H7 (cell line): Measurements from ENCODE around the gene ECHDC3. TPM values are rescaled to one million over a fixed set of nuclear protein-coding genes. Genes with fewer than 3 reads are reported as not detected.
"Not testable (repeated sequence)": the region's sequence is repeated elsewhere in the genome, so short reads cannot be mapped to it uniquely, and the experiment has no call there.

Source experiments
- DNase-seq: peaks from one replicate; pipeline ENCODE4 v3.0.0; 2012
- H3K27me3 ChIP-seq: 2 replicates; pipeline ENCODE4 v1.6.0; 2011; ENCODE audit warnings: mild to moderate bottlenecking, low read length; ENCODE audit not compliant: control insufficient read depth, insufficient read depth
- H3K36me3 ChIP-seq: replicated peaks from 2 replicates; pipeline ENCODE4 v1.5.1; 2011; ENCODE audit warnings: low read length; ENCODE audit not compliant: control insufficient read depth, insufficient read depth
- H3K4me3 ChIP-seq: 2 replicates; pipeline ENCODE4 v1.5.1; 2011; ENCODE audit warnings: low read depth, mild to moderate bottlenecking, control low read depth, low read length, moderate library complexity; ENCODE audit not compliant: insufficient read depth
- total RNA-seq: library from RNA; depleted of rRNA; stranded (reverse); fragments of >200 nt; shearing (Covaris generic); gene quantifications from 2 replicates; pipeline ENCODE4 v1.2.3, GENCODE V29; 2014

ECHDC3 gene
- total RNA-seq, 1 experiment from 2014 or later, result 57.9 TPM

DNA sequence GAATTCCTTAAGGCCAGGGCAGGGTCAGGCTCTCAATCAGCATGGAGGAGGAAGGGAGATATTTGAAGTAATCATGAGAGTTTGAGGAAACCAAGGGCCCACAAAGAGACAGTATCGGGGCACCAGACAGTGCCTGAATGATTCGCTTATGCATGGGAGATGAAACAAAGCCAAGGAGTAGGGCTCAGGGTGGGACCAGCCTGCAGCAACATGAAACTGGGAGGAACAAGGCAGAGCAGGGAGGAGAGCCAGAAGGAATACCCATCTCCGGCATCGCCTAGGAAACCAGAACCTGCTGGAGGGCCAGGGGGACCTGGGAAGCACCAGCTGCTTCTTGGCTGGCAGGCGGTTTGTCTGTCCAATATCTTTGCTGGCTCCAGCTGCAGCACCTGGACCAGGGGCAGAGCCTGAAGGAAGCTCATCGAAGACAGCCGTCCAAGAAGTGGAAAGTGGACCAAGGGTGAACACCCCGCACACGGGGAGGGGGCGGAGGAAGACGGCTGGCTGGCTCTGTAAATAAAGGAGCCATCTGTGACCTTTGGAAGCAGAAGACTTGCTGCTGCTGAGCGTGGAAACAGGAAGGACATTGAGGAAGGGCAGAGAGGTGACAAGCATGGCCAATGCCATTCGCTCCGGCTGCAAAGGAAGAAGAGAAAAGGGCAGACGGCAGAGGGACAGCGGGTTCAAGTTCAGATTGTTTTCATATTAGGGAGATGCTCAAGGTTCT is 34.4 kb upstream of the ECHDC3 start:
- no peak overlapping the region for H3K4me3 ChIP-seq
- no peaks in the 10 kb centered on the region for H3K27me3 ChIP-seq
- no peak for DNase-seq
- no peaks in the 10 kb centered on the region for H3K36me3 ChIP-seq

DNA sequence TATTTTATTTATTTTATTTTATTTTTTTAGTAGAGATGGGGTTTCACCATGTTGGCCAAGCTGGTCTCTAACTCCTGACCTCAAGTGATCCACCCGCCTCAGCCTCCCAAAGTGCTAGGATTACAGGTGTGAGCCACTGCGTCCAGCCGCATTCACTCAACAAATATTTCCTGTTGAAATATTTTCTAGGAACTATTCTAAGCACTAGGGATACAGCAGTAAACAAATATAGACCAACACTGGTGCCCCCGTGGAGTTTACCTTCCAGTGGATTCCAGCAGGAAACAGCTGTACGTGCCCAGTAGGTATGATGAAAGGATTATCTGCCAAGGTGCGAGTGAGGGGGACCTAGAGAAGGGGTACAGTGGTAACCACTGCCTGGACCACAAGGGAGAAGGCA is 33.4 kb upstream of the ECHDC3 start:
- not testable (repeated sequence) for H3K36me3 ChIP-seq, DNase-seq, H3K27me3 ChIP-seq, H3K4me3 ChIP-seq

- Histone ChIP-seq H3K27me3 (no peaks in the 10 kb centered on the region), H3K36me3 (no peaks in the 10 kb centered on the region), H3K4me3 (no peak overlapping the region)
- DNase-seq, result no peak
Measured at GRCh38 chr10:11712744-11713143, 29.4 kb upstream of the ECHDC3 start.

DNA sequence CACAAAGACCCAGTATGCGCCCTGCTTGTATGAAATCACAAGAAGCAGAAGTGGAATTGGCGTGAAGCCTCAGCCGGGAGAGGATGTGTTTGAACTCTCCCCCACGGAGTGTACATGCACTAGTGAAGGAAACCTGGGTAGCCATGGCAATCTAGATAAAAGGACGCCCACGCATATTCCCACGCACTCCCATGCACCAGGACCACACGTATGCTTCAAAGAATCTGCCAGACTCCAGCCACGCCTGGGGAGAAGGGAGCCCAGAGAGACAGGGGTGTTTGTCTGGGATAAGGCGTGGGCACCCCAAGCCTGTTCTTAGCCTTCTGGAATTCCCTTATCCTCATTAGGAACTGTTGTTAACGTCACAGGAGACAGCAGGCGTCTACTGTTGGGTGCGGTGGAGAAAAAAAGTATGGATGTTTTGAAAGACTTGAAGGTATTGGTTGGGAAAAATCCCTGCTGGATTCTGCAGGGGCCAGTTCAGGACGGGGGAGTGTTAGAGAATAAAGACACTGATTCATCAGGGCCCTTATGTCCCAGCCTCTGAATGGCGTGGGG is 28.9 kb upstream of the ECHDC3 start:
- Histone ChIP-seq H3K36me3 (no peaks in the 10 kb centered on the region), H3K4me3 (no peak overlapping the region), H3K27me3 (no peaks in the 10 kb centered on the region)
- no peak for DNase-seq

DNA sequence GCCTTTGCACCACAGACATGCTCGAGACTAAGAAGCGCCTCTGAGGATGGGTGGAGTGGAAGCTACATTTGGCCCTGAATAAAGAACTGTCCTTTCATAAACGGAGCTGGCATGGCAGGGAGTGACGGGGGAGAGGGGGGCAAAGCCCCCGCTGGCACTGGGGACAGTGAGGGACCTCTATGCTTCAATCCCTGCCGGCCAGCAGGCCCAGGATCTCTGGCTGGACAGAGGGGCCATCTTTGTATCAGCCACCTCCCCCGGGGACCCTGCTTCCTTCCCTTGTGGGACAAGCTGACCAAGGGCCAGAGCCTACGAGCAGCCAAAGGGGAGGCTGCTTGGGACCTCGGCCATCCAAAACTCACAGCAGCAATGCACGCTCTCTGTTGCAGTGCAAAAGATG is 28.2 kb upstream of the ECHDC3 start:
- H3K27me3 ChIP-seq, result no peaks in the 10 kb centered on the region
- no peak overlapping the region for H3K4me3 ChIP-seq
- no peaks in the 10 kb centered on the region for H3K36me3 ChIP-seq
- no peak for DNase-seq

DNA sequence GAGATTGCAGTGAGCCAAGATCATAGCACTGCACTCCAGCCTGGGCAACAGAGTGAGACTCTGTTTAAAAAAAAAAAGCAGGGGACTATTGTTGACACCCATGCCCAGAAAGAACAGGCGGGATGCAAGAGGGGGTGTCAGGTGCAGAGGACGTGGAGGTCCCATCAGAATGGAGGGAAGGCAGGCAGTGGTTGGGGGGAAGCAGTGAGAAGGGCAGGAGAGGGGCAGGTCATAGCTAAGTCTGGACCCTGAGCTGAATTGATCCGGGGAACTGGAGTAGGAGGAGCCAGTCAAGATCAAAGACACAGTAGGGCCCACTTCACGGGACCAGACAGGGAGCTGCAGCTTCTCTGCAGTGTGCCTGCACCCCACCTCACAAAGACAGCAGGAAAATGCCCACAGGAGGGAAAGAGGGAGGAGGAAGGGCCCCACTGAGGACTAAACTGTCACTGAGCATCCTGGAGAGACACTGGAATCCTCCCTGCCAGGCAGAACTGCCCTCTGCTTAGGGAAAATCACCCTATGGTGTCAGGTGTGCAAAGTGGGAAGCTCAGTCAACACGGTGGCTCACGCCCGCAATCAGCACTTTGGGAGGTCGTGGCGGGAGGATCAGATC is 27.3 kb upstream of the ECHDC3 start:
- Histone ChIP-seq H3K4me3 (no peak overlapping the region), H3K36me3 (no peaks in the 10 kb centered on the region), H3K27me3 (no peaks in the 10 kb centered on the region)
- no peak for DNase-seq

DNA sequence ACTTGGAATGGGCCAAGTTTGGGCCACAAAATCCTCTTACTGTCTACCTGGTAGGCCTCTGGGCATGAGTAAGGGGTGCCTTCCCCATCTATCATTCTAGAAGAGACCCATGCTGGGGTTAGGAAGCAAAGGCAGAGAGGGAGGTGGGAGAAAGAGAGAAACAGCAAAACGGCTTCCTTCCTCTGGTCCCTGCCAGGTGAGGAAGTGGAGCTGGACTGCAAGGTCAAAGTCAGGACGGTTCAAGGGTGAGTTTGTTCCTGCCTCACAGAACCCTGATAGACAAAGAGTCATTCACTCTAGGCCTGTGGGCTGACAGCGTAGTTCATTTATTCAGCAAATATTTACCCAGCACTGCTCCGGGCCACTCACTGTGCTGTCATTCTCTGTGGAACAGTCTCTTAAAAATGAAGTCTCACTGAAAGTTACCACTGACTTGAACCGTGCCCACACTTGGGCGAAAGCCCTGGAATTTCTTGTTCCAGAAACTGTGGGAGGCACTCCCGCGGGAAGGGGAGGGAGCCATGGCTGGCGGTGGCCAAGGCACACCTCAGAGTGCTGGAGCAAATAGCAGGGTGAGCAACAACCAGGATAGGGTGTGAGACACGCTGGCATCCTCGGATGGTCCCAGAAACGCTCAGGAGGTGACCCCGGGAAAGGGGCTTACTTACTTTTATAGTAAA is 26.2 kb upstream of the ECHDC3 start:
- no peak overlapping the region for H3K4me3 ChIP-seq
- no peak for DNase-seq
- H3K27me3 ChIP-seq, result no peaks in the 10 kb centered on the region
- H3K36me3 ChIP-seq, result no peaks in the 10 kb centered on the region

DNA sequence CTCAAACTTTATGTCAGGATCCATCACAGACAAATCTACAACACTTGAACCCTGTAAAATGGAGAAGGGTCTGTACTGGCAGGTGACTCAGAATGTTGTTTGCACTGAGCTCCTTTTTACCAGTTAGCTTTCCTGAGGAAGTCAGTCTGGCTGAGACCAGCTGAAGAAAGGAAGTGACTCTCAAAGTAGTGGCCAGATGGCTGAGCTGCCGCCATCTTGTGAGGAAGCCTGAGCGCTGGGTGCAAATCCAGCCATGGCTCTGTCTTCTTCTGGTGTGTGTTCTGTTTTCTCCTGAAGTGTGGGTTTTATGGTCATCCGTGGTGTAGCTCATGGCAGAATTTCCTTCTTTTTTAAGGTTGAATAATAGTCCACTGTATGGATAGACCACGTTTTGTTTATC is 25.5 kb upstream of the ECHDC3 start:
- no peak for DNase-seq
- no peaks in the 10 kb centered on the region for H3K36me3 ChIP-seq
- H3K27me3 ChIP-seq, result no peaks in the 10 kb centered on the region
- H3K4me3 ChIP-seq, result no peak overlapping the region

DNA sequence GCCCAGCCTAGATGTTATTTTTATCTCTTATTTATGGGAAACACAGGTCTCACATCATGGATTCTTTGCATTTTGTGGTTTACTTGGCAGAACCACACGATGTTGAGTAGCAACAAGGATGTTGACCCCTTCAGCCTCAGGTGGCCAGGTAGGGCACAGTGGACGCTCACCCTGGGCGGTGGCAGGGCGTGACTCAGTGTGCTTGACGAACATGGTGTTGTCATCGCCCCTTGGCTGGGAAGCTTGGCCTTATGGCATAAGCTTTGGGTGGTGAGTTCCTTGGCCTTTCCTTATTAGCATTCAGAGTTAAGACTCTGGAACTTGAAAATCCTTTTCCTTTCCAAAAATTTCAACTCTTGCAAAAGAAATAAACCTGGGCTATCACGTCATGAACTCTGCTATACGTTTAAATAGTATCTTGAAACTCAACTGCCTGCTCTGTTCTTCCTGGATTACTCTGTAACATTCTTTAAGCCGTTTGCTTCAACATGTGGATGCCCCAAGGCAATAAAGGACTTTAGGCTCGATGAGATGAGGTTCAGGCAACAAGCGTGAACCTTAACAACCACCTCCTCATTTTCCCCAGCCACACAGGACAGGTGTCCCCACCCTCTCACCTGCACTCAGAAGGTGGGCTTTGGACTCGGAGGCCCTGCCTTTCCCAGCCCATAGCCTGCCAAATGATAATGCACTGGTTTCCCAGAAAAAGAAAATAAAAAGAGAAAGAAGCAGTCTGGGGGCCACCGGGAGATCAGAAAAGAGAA is 22.5 kb upstream of the ECHDC3 start:
- DNase-seq, result no peak
- no peak overlapping the region for H3K4me3 ChIP-seq
- no peaks in the 10 kb centered on the region for H3K36me3 ChIP-seq
- H3K27me3 ChIP-seq, result no peaks in the 10 kb centered on the region

DNA sequence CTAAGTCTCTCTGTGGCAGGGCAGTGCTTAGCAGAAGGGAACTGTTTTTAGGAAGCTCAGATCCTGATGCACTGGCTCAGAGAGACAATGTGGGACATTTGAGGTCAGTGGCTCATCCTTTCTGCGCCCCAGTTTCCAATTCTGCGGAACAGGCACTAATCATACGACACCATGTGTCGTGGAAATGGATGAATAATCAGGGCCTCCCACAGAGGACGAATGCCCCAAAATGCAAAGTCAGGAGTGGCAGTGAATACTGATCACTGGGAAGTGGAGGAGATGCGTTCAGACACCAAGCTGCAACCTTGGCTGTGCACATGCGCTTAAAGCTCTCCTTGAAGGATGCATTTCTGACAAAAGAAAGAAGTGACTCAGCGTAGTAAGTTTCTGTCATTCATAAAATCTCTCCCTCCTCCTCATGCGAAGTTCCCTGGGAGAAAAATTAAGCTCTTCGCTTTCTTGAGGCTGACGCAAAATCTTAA is 21.9 kb upstream of the ECHDC3 start:
- Histone ChIP-seq H3K4me3 (no peak overlapping the region), H3K36me3 (no peaks in the 10 kb centered on the region), H3K27me3 (no peaks in the 10 kb centered on the region)
- no peak for DNase-seq

DNA sequence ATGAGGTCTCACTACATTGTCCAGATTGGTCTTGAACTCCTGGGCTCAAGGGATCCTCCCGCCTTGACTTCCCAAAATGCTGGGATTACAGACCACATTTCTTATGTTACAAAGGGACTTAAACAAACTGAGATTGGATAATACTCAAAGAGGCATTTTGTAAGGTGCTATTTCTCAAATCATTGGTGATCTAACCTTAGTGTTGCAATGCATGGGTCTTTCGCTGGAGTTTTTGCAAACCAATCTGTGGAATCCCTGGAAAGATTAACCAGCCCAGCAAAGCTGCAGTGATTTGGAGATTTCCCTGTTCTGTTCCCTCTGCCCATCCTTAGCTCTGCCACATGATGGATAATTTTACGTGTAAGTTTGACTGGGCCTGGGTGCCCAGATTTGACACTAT is 20.4 kb upstream of the ECHDC3 start:
- H3K27me3 ChIP-seq, result no peaks in the 10 kb centered on the region
- H3K36me3 ChIP-seq, result no peaks in the 10 kb centered on the region
- DNase-seq, result no peak
- no peak overlapping the region for H3K4me3 ChIP-seq

DNA sequence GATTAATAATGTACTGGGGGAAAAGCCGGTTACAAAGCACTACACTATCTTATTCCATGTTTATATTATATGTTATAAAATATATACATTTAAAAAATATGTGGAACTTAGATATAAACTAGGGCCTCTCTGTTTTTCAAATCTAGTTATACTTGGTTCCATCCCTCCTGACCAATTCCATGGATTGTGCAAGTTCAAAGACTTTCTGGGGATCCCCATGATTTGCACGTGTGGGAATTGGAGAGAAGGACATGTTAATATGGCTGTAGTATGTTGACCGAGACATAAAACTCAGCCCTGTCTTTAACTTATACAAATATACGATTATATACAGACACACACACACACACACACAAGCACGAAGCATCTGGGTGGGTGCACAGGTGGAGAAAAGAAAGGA is 18.8 kb upstream of the ECHDC3 start:
- no peaks in the 10 kb centered on the region for H3K36me3 ChIP-seq
- no peak overlapping the region for H3K4me3 ChIP-seq
- no peaks in the 10 kb centered on the region for H3K27me3 ChIP-seq

DNA sequence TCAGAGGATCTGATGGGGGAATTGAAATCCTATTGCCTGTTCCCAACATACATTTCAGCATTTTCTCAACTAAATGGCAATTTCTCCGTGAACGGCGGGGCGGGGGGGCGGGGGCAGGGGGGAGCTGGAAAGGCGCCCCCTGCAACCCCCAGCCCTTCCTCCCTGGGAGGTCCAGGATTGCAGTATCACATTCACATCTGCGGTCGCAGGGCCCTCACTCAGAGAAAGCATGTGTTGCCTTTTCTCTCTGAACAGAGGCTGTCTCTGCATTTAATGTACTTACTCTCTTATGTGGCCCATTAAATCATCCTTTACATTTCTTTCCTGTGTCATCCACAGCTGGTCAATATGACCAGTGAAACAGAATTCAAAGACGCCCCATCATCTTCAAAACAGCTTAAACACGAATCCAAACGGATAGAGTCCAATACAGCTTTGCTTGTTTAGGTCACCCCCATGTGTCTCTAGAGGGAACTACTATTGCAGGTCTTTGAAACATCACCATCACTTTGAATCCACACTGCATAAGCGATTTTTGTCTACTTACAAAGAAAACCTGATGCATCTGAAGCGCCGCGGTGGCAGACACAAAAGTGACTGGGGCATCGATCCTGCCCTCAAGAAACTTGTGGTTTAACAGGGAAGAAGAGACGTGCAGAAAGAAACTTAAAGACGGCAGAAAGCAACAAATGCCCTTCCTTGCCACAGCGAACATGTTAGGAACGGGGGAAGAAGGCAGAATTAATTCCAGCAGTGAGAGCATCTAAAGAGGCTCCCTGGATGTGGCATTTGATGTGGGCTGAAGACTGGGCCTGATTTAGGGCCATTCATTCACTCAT is 17.0 kb upstream of the ECHDC3 start:
- Histone ChIP-seq H3K36me3 (no peaks in the 10 kb centered on the region), H3K4me3 (no peak overlapping the region), H3K27me3 (no peaks in the 10 kb centered on the region)
- peak; percentile 80 for DNase-seq

More for the DNA sequence above, 18.8 kb upstream of the ECHDC3 start:
- no peak for DNase-seq

DNA sequence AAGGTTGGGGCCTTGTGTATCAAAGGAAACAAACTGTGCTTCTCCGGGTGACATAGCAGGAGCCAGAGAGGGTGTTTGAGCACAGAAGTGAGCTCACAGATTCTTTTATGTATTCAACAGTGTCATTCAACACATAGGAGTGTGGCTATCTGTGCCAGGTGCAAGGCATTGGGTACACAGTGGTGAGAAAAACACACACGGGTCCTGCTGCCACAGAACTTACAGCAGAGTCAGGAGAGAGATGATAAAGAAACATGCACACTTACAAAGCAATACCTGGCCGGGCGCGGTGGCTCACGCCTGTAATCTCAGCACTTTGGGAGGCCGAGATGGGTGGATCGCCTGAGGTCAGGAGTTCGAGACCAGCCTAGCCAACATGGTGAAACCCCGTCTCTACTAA is 16.3 kb upstream of the ECHDC3 start:
- no peak for DNase-seq
- Histone ChIP-seq H3K4me3 (no peak overlapping the region), H3K36me3 (no peaks in the 10 kb centered on the region), H3K27me3 (no peaks in the 10 kb centered on the region)
